H1 (cell line): ENCODE results near the gene ENTREP3. TPM values are rescaled to one million over a fixed set of nuclear protein-coding genes. Genes with fewer than 3 reads are reported as not detected.

Source experiments
- CTCF ChIA-PET: fragments of 300-600 bp; sonication (Branson Sonifier 250); formaldehyde crosslinking; loops from one replicate; lab custom pipeline; 2021; ENCODE audit not compliant: partially characterized antibody; lab: Charles Lee
- POLR2A ChIA-PET: fragments of 300-600 bp; sonication (Branson Sonifier 250); formaldehyde crosslinking; loops from one replicate; lab custom pipeline; 2021; ENCODE audit warnings: inconsistent platforms; ENCODE audit not compliant: partially characterized antibody; lab: Charles Lee
- DNase-seq, 2 experiments: peaks; one replicate each; pipeline versions ENCODE4 v3.0.0 to v3.0.0-alpha.2; 2010 to 2022; ENCODE audit warnings: low spot score in 2 of 2, low read depth in 1 of 2, mixed read lengths in 1 of 2
- FAIRE-seq: peaks from 2 replicates; lab custom pipeline; 2011; peaks lifted over from hg19 to GRCh38; lab: Jason Lieb, UNC
- H2AFZ ChIP-seq: 2 replicates; pipeline ENCODE4 v1.8.1; 2012; ENCODE audit warnings: low read length, inconsistent platforms
- H2AK5ac ChIP-seq: 2 replicates; pipeline ENCODE4 v1.6.1; 2013; ENCODE audit warnings: low read depth, low read length
- H2BK120ac ChIP-seq: replicated peaks from 2 replicates; pipeline ENCODE3; 2013; ENCODE audit warnings: low read depth, low read length, inconsistent platforms
- H2BK12ac ChIP-seq: 2 replicates; pipeline ENCODE4 v1.6.1; 2013; ENCODE audit warnings: low read depth, low read length
- H2BK15ac ChIP-seq: 2 replicates; pipeline ENCODE4 v1.6.1; 2013; ENCODE audit warnings: low read length
- H2BK20ac ChIP-seq: 2 replicates; pipeline ENCODE4 v1.6.1; 2013; ENCODE audit warnings: low read length
- H2BK5ac ChIP-seq: 2 replicates; pipeline ENCODE4 v1.6.1; 2013; ENCODE audit warnings: low read depth, low read length
- H3K14ac ChIP-seq: 2 replicates; pipeline ENCODE4 v1.6.1; 2013; ENCODE audit warnings: inconsistent platforms; ENCODE audit not compliant: insufficient read length
- H3K18ac ChIP-seq: 2 replicates; pipeline ENCODE4 v1.6.1; 2013; ENCODE audit warnings: low read length; ENCODE audit errors: extremely low read depth
- H3K23ac ChIP-seq: 2 replicates; pipeline ENCODE4 v1.6.1; 2013; ENCODE audit warnings: inconsistent platforms; ENCODE audit not compliant: insufficient read length
- H3K23me2 ChIP-seq: 2 replicates; pipeline ENCODE4 v1.6.1; 2013; ENCODE audit warnings: low read depth, low read length
- H3K27ac ChIP-seq: 2 replicates; pipeline ENCODE4 v1.6.1; 2011; ENCODE audit warnings: low read depth, low read length, inconsistent platforms
- H3K27me3 ChIP-seq, 4 experiments: replicated peaks in 1 of 4; 1 replicate in 1 of 4; 2 replicates in 3 of 4; pipeline versions ENCODE4 v1.6.1 to v1.8.1; 2011 to 2013; ENCODE audit warnings: low read length in 3 of 4, mild to moderate bottlenecking in 3 of 4, inconsistent platforms in 2 of 4, mixed read lengths in 2 of 4, moderate library complexity in 1 of 4; ENCODE audit not compliant: control insufficient read depth in 3 of 4, insufficient read depth in 3 of 4; ENCODE audit errors: extremely low read depth in 1 of 4
- H3K36me3 ChIP-seq, 4 experiments: 2 replicates each; pipeline versions ENCODE4 v1.6.1 to v1.8.1; 2011 to 2013; ENCODE audit warnings: mild to moderate bottlenecking in 4 of 4, low read length in 3 of 4, moderate library complexity in 2 of 4, control low read depth in 1 of 4, inconsistent platforms in 1 of 4; ENCODE audit not compliant: insufficient read depth in 4 of 4, control insufficient read depth in 2 of 4
- H3K4ac ChIP-seq: replicated peaks from 2 replicates; pipeline ENCODE3; 2013; ENCODE audit warnings: low read length, low read depth, mixed read lengths, inconsistent platforms; ENCODE audit not compliant: insufficient read length
- H3K4me1 ChIP-seq, 4 experiments: replicated peaks in 1 of 4; 1 replicate in 1 of 4; 2 replicates in 3 of 4; pipeline versions ENCODE4 v1.6.1 to v1.8.1; 2011 to 2013; ENCODE audit warnings: low read length in 3 of 4, inconsistent platforms in 2 of 4, mixed read lengths in 1 of 4; ENCODE audit not compliant: insufficient read depth in 4 of 4, control insufficient read depth in 3 of 4
- H3K4me2 ChIP-seq, 2 experiments: 2 replicates each; pipeline versions ENCODE4 v1.6.1 to v1.8.1; 2011 to 2013; ENCODE audit warnings: low read depth in 2 of 2, low read length in 2 of 2, control low read depth in 1 of 2, inconsistent platforms in 1 of 2, mild to moderate bottlenecking in 1 of 2; ENCODE audit not compliant: insufficient read depth in 1 of 2
- H3K4me3 ChIP-seq, 4 experiments: fragments of 200-600, 300-600 bp in 1 of 4; sonication (generic), shearing (Covaris generic), sonication (Bioruptor Twin) in 1 of 4; 2 replicates each; pipeline versions ENCODE4 v1.5.1 to v1.8.1; 2011 to 2016; ENCODE audit warnings: low read length in 4 of 4, low read depth in 3 of 4, control low read depth in 2 of 4, inconsistent platforms in 2 of 4, mild to moderate bottlenecking in 2 of 4, mixed read lengths in 1 of 4, moderate library complexity in 1 of 4; ENCODE audit not compliant: insufficient read depth in 2 of 4; ENCODE audit errors: extremely low read depth in 1 of 4
- H3K56ac ChIP-seq: replicated peaks from 2 replicates; pipeline ENCODE3; 2013; ENCODE audit warnings: low read depth, mild to moderate bottlenecking, mixed read lengths, low read length, inconsistent platforms; ENCODE audit not compliant: insufficient read length
- H3K79me1 ChIP-seq: 2 replicates; pipeline ENCODE4 v1.6.1; 2013; ENCODE audit warnings: low read depth, low read length, control low read depth
- H3K79me2 ChIP-seq, 2 experiments: 2 replicates each; pipeline versions ENCODE4 v1.6.1 to v1.8.1; 2012 to 2013; ENCODE audit warnings: low read length in 2 of 2, mild to moderate bottlenecking in 2 of 2, inconsistent platforms in 1 of 2; ENCODE audit not compliant: insufficient read depth in 2 of 2, control insufficient read depth in 1 of 2
- H3K9ac ChIP-seq, 4 experiments: replicated peaks in 1 of 4; 1 replicate in 1 of 4; 2 replicates in 3 of 4; pipeline versions ENCODE4 v1.6.1 to v1.8.1; 2011 to 2013; ENCODE audit warnings: low read depth in 3 of 4, low read length in 3 of 4, control low read depth in 2 of 4, mild to moderate bottlenecking in 2 of 4, moderate library complexity in 2 of 4, inconsistent platforms in 1 of 4; ENCODE audit errors: extremely low read depth in 1 of 4
- H3K9me3 ChIP-seq, 2 experiments: 2 replicates each; pipeline versions ENCODE4 v1.6.1 to v1.8.1; 2012 to 2013; ENCODE audit warnings: mild to moderate bottlenecking in 2 of 2, moderate library complexity in 2 of 2, control low read depth in 1 of 2, inconsistent platforms in 1 of 2, low read depth in 1 of 2, low read length in 1 of 2, mixed read lengths in 1 of 2; ENCODE audit not compliant: insufficient read depth in 2 of 2
- H4K20me1 ChIP-seq, 2 experiments: replicated peaks in 1 of 2; 2 replicates each; pipeline versions ENCODE3 to v1.8.1; 2011 to 2013; ENCODE audit warnings: inconsistent platforms in 2 of 2, low read length in 2 of 2, mild to moderate bottlenecking in 1 of 2; ENCODE audit not compliant: insufficient read depth in 2 of 2, control insufficient read depth in 1 of 2
- H4K5ac ChIP-seq: 2 replicates; pipeline ENCODE4 v1.6.1; 2013; ENCODE audit warnings: low read length, low read depth, mixed read lengths, inconsistent platforms; ENCODE audit not compliant: insufficient read length
- H4K8ac ChIP-seq: 2 replicates; pipeline ENCODE4 v1.8.0; 2013; ENCODE audit warnings: mild to moderate bottlenecking, moderate library complexity, low read length, inconsistent platforms; ENCODE audit not compliant: insufficient read depth; ENCODE audit errors: extremely low read depth
- H4K91ac ChIP-seq: replicated peaks from 2 replicates; pipeline ENCODE3; 2013; ENCODE audit warnings: low read length, mixed read lengths, inconsistent platforms; ENCODE audit not compliant: insufficient read length
- BCL11A ChIP-seq, 2 experiments: IDR thresholded peaks; one replicate each; pipeline ENCODE4 v1.6.1; 2011; ENCODE audit warnings: low read depth in 2 of 2, low read length in 2 of 2, mild to moderate bottlenecking in 2 of 2
- POLR2AphosphoS5 ChIP-seq: IDR thresholded peaks from 2 replicates; pipeline ENCODE4 v1.6.1; 2011; ENCODE audit warnings: low read depth, low read length
- WGBS, 2 experiments: shearing (Covaris generic) in 1 of 2; methylation state at CpG; one replicate each; pipeline versions ENCODE4 v1.1.6 to v1.1.7; 2013 to 2015; ENCODE audit warnings: low lambda C conversion rate in 2 of 2, mixed read lengths in 2 of 2, inconsistent platforms in 1 of 2, low coverage in 1 of 2, missing lambda C conversion rate in 1 of 2; ENCODE audit not compliant: insufficient replicate concordance in 2 of 2, insufficient coverage in 1 of 2, insufficient read length in 1 of 2; ENCODE audit errors: extremely low coverage in 1 of 2, missing lambda C conversion rate in 1 of 2; 5-methylcytosine and 5-hydroxymethylcytosine counted together
- polyA plus RNA-seq, 7 experiments: library from polyadenylated mRNA; depleted of rRNA in 3 of 7; stranded (reverse) in 5 of 7; unstranded in 2 of 7; fragments of >200 nt in 5 of 7; fragments of 200-250 nt in 2 of 7; gene quantifications; 1 replicate in 5 of 7; 2 replicates in 1 of 7; 4 replicates in 1 of 7; pipeline versions ENCODE4 v1.2.1 to v1.2.3, GENCODE V29; 2011 to 2013; ENCODE audit warnings: missing spikeins in 2 of 7, mixed read lengths in 2 of 7
- total RNA-seq: library from RNA; stranded (reverse); fragmentation: NEBNext Ultra II Directional; extraction: Animal tissue kit (Norgen Biotek cat#: 25700); gene quantifications from 2 replicates; pipeline ENCODE4 v1.2.1, GENCODE V29; 2021

The ENTREP3 gene
- total and polyA plus RNA-seq, 2 of the 8 experiments (the other 6 are each of a cell fraction or from before 2014, with no cell fraction given) = 22.8 to 52.2 TPM

- Histone ChIP-seq H3K4me3 (no peak overlapping the region), H2AK5ac (no peak overlapping the region), H3K9me3 (no peaks in the 10 kb centered on the region), H3K23ac (no peak overlapping the region), H4K8ac (no peak overlapping the region), H2BK20ac (no peak overlapping the region), H2BK120ac (no peak overlapping the region), H2BK15ac (no peak overlapping the region), H3K4ac (no peak overlapping the region), H4K5ac (no peak overlapping the region), H3K14ac (no peak overlapping the region), H2BK5ac (no peak overlapping the region), H3K79me2 (peaks cover 0 to 7% of the 10 kb centered on the region in 2 experiments; a peak in 1 of 4 replicates), H3K36me3 (peaks cover 33 to 63% (median 51%) of the 10 kb centered on the region in 4 experiments), H4K91ac (no peak overlapping the region), H3K56ac (no peak overlapping the region), H3K27ac (no peak overlapping the region), H2BK12ac (no peak overlapping the region), H3K4me2 (no peak overlapping the region), H3K9ac (no peak overlapping the region), H3K18ac (no peak overlapping the region), H4K20me1 (peaks cover 12 to 36% of the 10 kb centered on the region in 2 experiments)
- FAIRE-seq (no peak), DNase-seq (no peak)
- ChIA-PET POLR2A (interaction anchor here (0.6 to 19.4 kb wide), 19 partner anchors 7 to 368 kb away, joined by 3 to 512 read pairs (median 4); partner anchors contain the start of genes ENTREP3, KRTCAP2, SCAMP3 and TRIM46), CTCF (interaction anchor here (0.9 to 1.8 kb wide), 7 partner anchors 8 to 48 kb away, joined by 3 to 8 read pairs (median 4); no protein-coding TSS in a partner anchor)
- 96% methylated on average over 19 of the region's 19 CpGs; no CpG with 5 or more reads in 1 of the 2 experiments for WGBS, 2 experiments
- TF ChIP-seq POLR2AphosphoS5 (0 out of 2 replicates have a peak, but pooled peaks have one; percentile 51), BCL11A (IDR thresholded peaks at IDR 0.05; ENCODE audit: low read depth in 2 of 2, low read length in 2 of 2) (no peak)
- TF ChIP-seq, all 59 proteins: peak for 1
- no peak overlapping the region for H2AFZ ChIP-seq
- H3K4me1 ChIP-seq = peaks cover under 1 to 17% (median 11%) of the 10 kb centered on the region in 4 experiments
- peaks cover 4% of the 10 kb centered on the region; the same call in 1 of the 2 replicates for H3K23me2 ChIP-seq
- peaks cover 11% of the 10 kb centered on the region for H3K79me1 ChIP-seq
- peaks cover 0 to 3% (median 0%) of the 10 kb centered on the region in 4 experiments; a peak in 2 of 7 replicates for H3K27me3 ChIP-seq
Measured at GRCh38 chr1:155202731-155203515, 52.4 kb downstream of the ENTREP3 start.
